Left lung (tissue), 10 donors: Measurements from ENCODE around the gene EML4. TPM values are rescaled to one million over a fixed set of nuclear protein-coding genes. Genes with fewer than 3 reads are reported as not detected.

ENCODE experiments used
- ATAC-seq: fragments of 200-7000 bp; cut with Tn5 transposase; one replicate; pipeline ENCODE4 v1.9.1; 2020; ENCODE audit warnings: moderate library complexity
- DNase-seq, 4 donors: peaks; one replicate each; pipeline ENCODE4 v3.0.0-alpha.2; 2013 to 2020
- H3K27ac ChIP-seq, 2 donors: fragments of 200-600 bp; sonication (generic) in 1 of 2; one replicate each; pipeline versions ENCODE4 v1.5.0 to v1.8.0; 2020 to 2021
- H3K27me3 ChIP-seq, 2 donors: fragments of 200-600 bp; sonication (generic) in 1 of 2; one replicate each; pipeline versions ENCODE4 v1.5.0 to v1.8.0; 2020 to 2021
- H3K36me3 ChIP-seq, 2 donors: fragments of 200-600 bp; sonication (generic) in 1 of 2; one replicate each; pipeline versions ENCODE4 v1.5.0 to v1.8.0; 2020 to 2021
- H3K4me1 ChIP-seq, 2 donors: fragments of 200-600 bp; one replicate each; pipeline ENCODE4 v1.8.0; 2021
- H3K4me3 ChIP-seq, 2 donors: fragments of 200-600 bp; sonication (generic) in 1 of 2; one replicate each; pipeline versions ENCODE4 v1.5.0 to v1.8.0; 2020 to 2021; ENCODE audit warnings: mild to moderate bottlenecking in 1 of 2
- H3K9me3 ChIP-seq, 2 donors: fragments of 200-600 bp; sonication (generic) in 1 of 2; one replicate each; pipeline versions ENCODE4 v1.5.0 to v1.8.0; 2020 to 2021
- CTCF ChIP-seq, 2 donors: fragments of 200-600 bp; sonication (generic) in 1 of 2; IDR thresholded peaks; one replicate each; pipeline versions ENCODE4 v1.5.0 to v1.8.0; 2021; ENCODE audit warnings: antibody characterized with exemption in 2 of 2
- intact Hi-C, 2 donors: fragments of 100-400 bp; cut with DNase I; formaldehyde crosslinking; loops; one replicate each; pipeline versions ENCODE4 v1.11.2 to v1.14.2; 2022
- polyA plus RNA-seq, 6 donors: library from polyadenylated mRNA; unstranded; fragments of 120-200 nt; gene quantifications; one replicate each; pipeline ENCODE4 v1.2.1, GENCODE V29; 2013; ENCODE audit not compliant: insufficient read length in 6 of 6
- total RNA-seq, 2 donors: library from RNA; stranded (reverse); fragmentation: NEBNext Ultra II Directional; extraction: Animal tissue kit (Norgen Biotek cat#: 25700); gene quantifications; one replicate each; pipeline ENCODE4 v1.2.1, GENCODE V29; 2021
- donor health status: DM: no; HTN: yes; CAD: no.
- donor health status: DM: no; HTN: no; CAD: no.

Gene EML4
- total and polyA plus RNA-seq, 8 donors = 77.5 to 110 (median 89.5) TPM

GRCh38 chr2:42150159-42150558 is 19.0 kb upstream of the EML4 start:
- no peaks in the 10 kb centered on the region for H3K4me1 ChIP-seq
- no peaks in the 10 kb centered on the region for H3K36me3 ChIP-seq
- ATAC-seq (no peak), DNase-seq (no peak)
- intact Hi-C loops = no loop called here
- no peaks in the 10 kb centered on the region for H3K27me3 ChIP-seq
- no peak overlapping the region for H3K4me3 ChIP-seq
- H3K27ac ChIP-seq = no peak overlapping the region
- TF ChIP-seq CTCF (IDR thresholded peaks at IDR 0.05) = no peak
- H3K9me3 ChIP-seq = no peaks in the 10 kb centered on the region

- intact Hi-C loops = no loop called here
- no peak for TF ChIP-seq CTCF (IDR thresholded peaks at IDR 0.05)
- no peaks in the 10 kb centered on the region for H3K36me3 ChIP-seq
- no peak overlapping the region for H3K27ac ChIP-seq
- H3K27me3 ChIP-seq = no peaks in the 10 kb centered on the region
- DNase-seq = no peak
- no peaks in the 10 kb centered on the region for H3K4me1 ChIP-seq
- H3K4me3 ChIP-seq = no peak overlapping the region
- no peaks in the 10 kb centered on the region for H3K9me3 ChIP-seq
- no peak for ATAC-seq
These were observed 15.1 kb upstream of the EML4 start for GRCh38 chr2:42153944-42154581.

GRCh38 chr2:42156721-42157120 is 12.4 kb upstream of the EML4 start:
- intact Hi-C loops = no loop called here
- no peak overlapping the region for H3K27ac ChIP-seq
- H3K4me3 ChIP-seq = no peak overlapping the region
- DNase-seq (no peak), ATAC-seq (no peak)
- no peaks in the 10 kb centered on the region for H3K4me1 ChIP-seq
- no peaks in the 10 kb centered on the region for H3K9me3 ChIP-seq
- H3K27me3 ChIP-seq = no peaks in the 10 kb centered on the region
- no peak for TF ChIP-seq CTCF (IDR thresholded peaks at IDR 0.05)
- no peaks in the 10 kb centered on the region for H3K36me3 ChIP-seq

GRCh38 chr2:42161444-42161843 is 7.7 kb upstream of the EML4 start:
- H3K4me1 ChIP-seq = no peaks in the 10 kb centered on the region
- TF ChIP-seq CTCF (IDR thresholded peaks at IDR 0.05) = no peak
- H3K27me3 ChIP-seq = no peaks in the 10 kb centered on the region
- DNase-seq (no peak), ATAC-seq (no peak)
- intact Hi-C loops = no loop called here
- no peaks in the 10 kb centered on the region for H3K36me3 ChIP-seq
- H3K9me3 ChIP-seq = no peaks in the 10 kb centered on the region
- H3K27ac ChIP-seq = no peak overlapping the region
- H3K4me3 ChIP-seq = no peak overlapping the region

GRCh38 chr2:42163444-42164045 is 5.6 kb upstream of the EML4 start:
- TF ChIP-seq CTCF (IDR thresholded peaks at IDR 0.05) = no peak
- Histone ChIP-seq H3K27ac (no peak overlapping the region), H3K36me3 (no peaks in the 10 kb centered on the region), H3K4me3 (no peak overlapping the region), H3K4me1 (no peaks in the 10 kb centered on the region), H3K9me3 (no peaks in the 10 kb centered on the region), H3K27me3 (no peaks in the 10 kb centered on the region)
- DNase-seq (peak in 1 of 4 donors; percentile 48), ATAC-seq (peak; percentile 75)
- intact Hi-C loops = no loop called here
